Fibroblast of upper back skin (primary cell): Measurements from ENCODE around the gene OLR1.

ENCODE experiments used
- DNase-seq: peaks from one replicate; pipeline ENCODE4 v3.0.0-alpha.2; 2013

The OLR1 gene

DNA sequence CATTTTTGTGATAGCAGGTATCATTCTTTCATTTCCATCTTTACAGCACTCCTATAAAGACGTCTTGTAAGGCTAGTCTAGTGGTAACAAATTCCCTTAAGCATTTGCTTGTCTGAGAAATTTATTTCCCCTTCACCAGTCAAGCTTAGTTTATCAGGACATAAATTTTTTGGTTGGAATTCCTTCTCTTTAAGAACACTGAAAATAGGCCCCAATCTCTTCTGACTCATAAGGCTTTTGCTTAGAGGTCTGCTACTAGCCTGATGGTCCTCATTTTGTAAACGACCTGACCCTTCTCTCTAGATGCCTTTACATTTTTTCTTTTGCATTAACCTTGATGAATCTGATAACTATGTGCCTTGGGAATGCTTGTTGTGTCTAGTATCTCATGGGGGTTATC, 20.3 kb downstream of the OLR1 start:
- peak; percentile 30 for DNase-seq

- no peak for DNase-seq
These were observed 24.1 kb downstream of the OLR1 start for GRCh38 chr12:10147714-10148403.

- peak; percentile 9 for DNase-seq
These were observed 28.8 kb downstream of the OLR1 start for GRCh38 chr12:10142976-10143589.

DNA sequence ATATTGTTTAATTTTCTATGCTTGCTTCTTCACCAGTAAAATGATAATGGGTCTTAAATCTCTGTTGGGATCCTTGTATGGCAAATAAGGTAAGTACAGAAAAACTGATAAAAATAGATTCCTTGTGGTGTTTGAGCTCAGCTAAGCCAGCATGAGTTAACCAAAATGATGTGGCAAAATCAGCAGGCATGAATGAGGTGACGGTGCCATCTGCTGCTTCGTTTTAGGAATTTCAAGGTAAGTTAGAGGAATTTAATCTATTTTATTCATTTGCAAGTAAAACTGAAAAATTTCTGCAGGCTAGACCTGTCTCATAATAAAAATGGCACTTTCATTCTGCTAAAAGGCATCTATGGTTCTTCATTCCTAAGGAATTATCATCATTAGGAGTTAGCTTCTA, 31.9 kb downstream of the OLR1 start:
- peak; percentile 58 for DNase-seq

GRCh38 chr12:10136637-10137205, 35.2 kb downstream of the OLR1 start:
- no peak for DNase-seq

- no peak for DNase-seq
These were observed 36.8 kb downstream of the OLR1 start for GRCh38 chr12:10135126-10135525.

- no peak for DNase-seq
These were observed 39.0 kb downstream of the OLR1 start for GRCh38 chr12:10132850-10133370.

- no peak for DNase-seq
These were observed 40.7 kb downstream of the OLR1 start for GRCh38 chr12:10131111-10131690.

GRCh38 chr12:10130042-10130441, 41.9 kb downstream of the OLR1 start, which contains the start of gene CLEC7A:
Gene CLEC7A (minus strand): TSS chr12:10130199. CDS start chr12:10130082, 117 bp downstream.
- no peak for DNase-seq

- DNase-seq, result no peak
These were observed 43.2 kb downstream of the OLR1 start for GRCh38 chr12:10128687-10129086.

GRCh38 chr12:10126413-10126812, 45.5 kb downstream of the OLR1 start:
- DNase-seq, result no peak

DNA sequence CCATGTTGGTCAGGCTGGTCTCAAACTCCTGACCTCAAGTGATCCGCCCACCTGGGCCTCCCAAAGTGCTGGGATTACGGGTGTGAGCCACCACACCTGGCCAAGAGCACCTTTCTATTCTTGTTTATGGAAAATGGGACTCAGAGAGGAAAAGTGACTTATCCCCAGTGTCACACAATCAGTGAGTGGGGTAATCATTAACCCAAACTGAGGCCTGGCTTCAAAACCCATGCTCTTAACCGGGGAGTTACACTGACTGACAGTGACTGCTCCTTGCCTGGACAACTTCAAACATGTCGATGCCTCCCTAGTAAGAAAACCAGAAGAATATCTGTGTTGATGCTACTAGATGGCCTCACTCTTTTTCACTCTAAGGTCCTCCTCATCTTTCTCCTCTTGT, 49.2 kb downstream of the OLR1 start:
- DNase-seq, result no peak

GRCh38 chr12:10121278-10121677, 50.7 kb downstream of the OLR1 start:
- no peak for DNase-seq

- no peak for DNase-seq
These were observed 52.9 kb downstream of the OLR1 start for GRCh38 chr12:10119066-10119465.

DNA sequence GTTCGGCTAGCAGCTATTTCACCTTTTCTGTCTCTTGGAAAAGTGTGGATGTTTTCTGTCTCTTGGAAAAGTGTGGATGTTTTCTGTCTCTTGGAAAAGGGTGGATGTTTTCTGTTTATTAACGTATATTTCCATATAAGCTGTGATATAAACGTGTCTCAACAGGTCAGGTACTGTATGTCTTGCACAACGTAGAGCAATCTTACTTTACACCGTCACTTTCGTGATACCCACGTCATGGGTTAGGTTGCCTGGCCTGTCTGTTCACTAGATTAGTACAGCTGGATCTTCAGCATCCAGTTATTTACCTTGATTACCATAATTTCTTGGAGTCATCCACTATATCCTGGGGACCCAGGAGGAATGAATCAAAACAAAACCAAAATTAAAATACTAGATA, 56.0 kb downstream of the OLR1 start:
- DNase-seq, result no peak

DNA sequence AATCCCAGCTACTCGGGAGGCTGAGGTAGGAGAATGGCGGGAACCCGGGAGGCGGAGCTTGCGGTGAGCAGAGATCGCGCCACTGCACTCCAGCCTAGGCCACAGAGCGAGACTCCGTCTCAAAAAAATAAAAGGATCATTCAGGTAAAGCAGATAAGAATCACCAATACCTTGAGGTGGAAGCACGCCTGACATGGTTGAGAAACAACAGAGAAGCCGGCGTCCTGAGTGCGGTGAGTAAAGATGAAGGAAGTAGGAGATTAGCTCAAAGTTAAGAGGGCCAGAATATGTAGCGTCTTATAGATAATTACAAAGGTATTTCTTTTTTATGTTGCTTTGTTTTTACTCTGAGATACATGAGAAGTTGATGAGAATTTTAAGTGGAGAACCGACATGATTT, 56.6 kb downstream of the OLR1 start:
- DNase-seq, result no peak

DNA sequence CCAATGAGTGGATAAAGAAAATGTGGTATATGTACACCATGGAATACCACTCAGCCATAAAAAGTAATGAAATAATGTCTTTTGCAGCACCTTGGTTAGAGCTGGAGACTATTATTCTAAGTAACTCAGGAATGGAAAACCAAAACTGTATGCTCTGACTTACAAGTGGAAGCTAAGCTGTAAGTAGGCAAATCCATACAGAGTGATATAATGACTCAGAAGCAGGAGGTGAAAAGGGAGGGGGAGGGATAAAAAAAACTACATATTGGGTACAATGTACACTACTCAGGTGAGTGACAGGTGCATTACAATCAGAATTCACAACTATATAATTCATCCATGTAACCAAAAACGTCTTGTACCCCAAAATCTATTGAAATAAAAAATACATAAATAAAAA, 58.0 kb downstream of the OLR1 start:
- DNase-seq, result no peak

DNA sequence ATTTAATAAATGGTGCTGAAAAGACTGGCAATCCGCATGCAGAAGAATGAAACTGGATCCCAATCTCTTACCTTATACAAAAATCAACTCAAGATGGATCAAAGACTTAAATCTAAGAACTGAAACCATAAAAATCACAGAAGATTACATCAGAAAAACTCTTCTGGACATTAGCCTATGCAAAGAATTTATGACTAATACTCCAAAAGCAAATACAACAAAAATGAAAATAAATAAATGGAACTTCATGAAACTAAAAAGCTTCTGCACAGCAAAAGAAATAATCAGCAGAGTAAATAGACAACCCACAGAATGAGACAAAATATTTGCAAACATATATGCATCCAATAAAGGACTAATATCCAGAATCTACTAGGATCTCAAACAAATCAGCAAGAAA, 58.9 kb downstream of the OLR1 start:
- DNase-seq, result no peak

- DNase-seq, result no peak
These were observed 60.5 kb downstream of the OLR1 start for GRCh38 chr12:10111451-10111850.

GRCh38 chr12:10110256-10110844, 61.6 kb downstream of the OLR1 start:
- no peak for DNase-seq
